ENCODE results near the gene DAGLB.

DNA sequence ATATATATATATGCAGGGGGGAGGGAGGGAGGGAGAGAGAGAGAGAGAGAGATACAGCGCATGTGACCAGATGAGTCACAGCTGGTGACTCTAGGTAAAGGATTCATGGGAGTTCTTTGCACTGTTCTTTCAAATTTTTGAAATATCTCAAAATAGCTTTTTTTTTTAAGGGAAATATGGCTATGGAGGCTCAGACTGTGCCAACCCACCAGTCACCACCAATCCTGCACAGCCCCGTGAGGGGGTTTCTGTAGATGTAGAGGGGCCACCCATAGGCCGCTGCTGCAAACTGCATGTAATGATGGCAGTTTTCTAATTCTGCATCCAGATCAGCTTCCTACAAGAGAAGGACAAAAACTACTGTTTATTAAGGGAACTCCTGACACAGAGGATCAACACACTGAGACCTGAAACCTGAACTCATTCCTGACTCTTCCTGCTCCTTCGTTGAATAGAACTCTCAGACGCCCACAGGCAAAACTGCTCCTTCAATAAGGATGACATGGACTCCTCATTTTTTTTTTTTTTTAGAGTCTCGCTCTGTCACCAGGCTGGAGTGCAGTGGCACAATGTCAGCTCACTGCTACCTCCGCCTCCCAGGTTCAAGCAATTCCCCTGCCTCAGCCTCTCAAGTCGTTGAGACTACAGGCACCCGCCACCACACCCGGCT, 17.3 kb downstream of the DAGLB start:
- TF ChIP-seq, protein P1, sequence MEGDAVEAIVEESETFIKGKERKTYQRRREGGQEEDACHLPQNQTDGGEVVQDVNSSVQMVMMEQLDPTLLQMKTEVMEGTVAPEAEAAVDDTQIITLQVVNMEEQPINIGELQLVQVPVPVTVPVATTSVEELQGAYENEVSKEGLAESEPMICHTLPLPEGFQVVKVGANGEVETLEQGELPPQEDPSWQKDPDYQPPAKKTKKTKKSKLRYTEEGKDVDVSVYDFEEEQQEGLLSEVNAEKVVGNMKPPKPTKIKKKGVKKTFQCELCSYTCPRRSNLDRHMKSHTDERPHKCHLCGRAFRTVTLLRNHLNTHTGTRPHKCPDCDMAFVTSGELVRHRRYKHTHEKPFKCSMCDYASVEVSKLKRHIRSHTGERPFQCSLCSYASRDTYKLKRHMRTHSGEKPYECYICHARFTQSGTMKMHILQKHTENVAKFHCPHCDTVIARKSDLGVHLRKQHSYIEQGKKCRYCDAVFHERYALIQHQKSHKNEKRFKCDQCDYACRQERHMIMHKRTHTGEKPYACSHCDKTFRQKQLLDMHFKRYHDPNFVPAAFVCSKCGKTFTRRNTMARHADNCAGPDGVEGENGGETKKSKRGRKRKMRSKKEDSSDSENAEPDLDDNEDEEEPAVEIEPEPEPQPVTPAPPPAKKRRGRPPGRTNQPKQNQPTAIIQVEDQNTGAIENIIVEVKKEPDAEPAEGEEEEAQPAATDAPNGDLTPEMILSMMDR (IDR thresholded peaks at IDR 0.05 in 8 of 11, conservative IDR thresholded peaks at IDR 0.05 in 3 of 11): no peak
- no peak for TF ChIP-seq POLR2A (IDR thresholded peaks at IDR 0.05)
